ENCODE measurements around the gene NAV3. TPM values are rescaled to one million over a fixed set of nuclear protein-coding genes. Genes with fewer than 3 reads are reported as not detected.

Gene NAV3
- total and polyA plus RNA-seq, 4 donors, result 0.25 to 40.3 (median 3.9) TPM

DNA sequence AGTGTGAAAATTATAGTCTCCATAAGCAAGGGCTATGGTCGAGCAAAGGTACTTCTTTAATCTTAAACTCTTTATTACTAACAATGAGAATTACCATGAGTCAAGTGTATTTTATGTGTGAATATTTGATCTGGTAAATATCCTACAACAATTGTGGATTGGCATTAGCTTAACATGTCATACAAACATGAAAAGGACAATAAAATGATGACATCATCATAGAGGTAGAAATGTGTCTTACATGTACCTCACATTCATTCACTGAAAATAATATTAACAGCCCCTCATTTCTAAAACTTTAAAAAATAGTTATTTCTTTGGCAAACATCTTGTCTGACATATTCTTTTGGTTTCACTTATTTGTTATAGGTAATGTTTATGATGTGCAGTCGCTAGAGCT is 355.0 kb downstream of the NAV3 start:
- DNase-seq, result no peak
- no peak for ATAC-seq (ENCODE audit: low FRiP score)
- H3K27ac ChIP-seq (ENCODE audit: low read depth in 1 of 2, low read length in 2 of 2), result no peak overlapping the region
- no peak overlapping the region for H3K4me3 ChIP-seq (ENCODE audit: low read length in 2 of 2)
- intact Hi-C loops (cut with DNase I), result no loop called here
- no peaks in the 10 kb centered on the region for H3K36me3 ChIP-seq (ENCODE audit: control insufficient read depth in 1 of 2, insufficient read depth in 2 of 2, low read length in 1 of 2)
- H3K4me1 ChIP-seq (ENCODE audit: control insufficient read depth in 1 of 2, insufficient read depth in 2 of 2, low read length in 2 of 2), result no peaks in the 10 kb centered on the region
- H3K27me3 ChIP-seq (ENCODE audit: control insufficient read depth in 1 of 2, insufficient read depth in 2 of 2, low read length in 1 of 2), result no peaks in the 10 kb centered on the region
- H3K9me3 ChIP-seq (ENCODE audit: control insufficient read depth, low read length), result no peaks in the 10 kb centered on the region
- WGBS, 2 donors, result 91 to 95% methylated on average over 2 of the region's 2 CpGs

GRCh38 chr12:78186670-78187069 is 356.0 kb downstream of the NAV3 start:
- DNase-seq (no peak), ATAC-seq (ENCODE audit: low FRiP score) (no peak)
- WGBS, 2 donors, result 88 to 93% methylated on average over 1 of the region's 1 CpG
- H3K9me3 ChIP-seq (ENCODE audit: control insufficient read depth, low read length), result no peaks in the 10 kb centered on the region
- H3K27ac ChIP-seq (ENCODE audit: low read depth in 1 of 2, low read length in 2 of 2), result no peak overlapping the region
- H3K36me3 ChIP-seq (ENCODE audit: control insufficient read depth in 1 of 2, insufficient read depth in 2 of 2, low read length in 1 of 2), result no peaks in the 10 kb centered on the region
- H3K4me1 ChIP-seq (ENCODE audit: control insufficient read depth in 1 of 2, insufficient read depth in 2 of 2, low read length in 2 of 2), result no peaks in the 10 kb centered on the region
- H3K27me3 ChIP-seq (ENCODE audit: control insufficient read depth in 1 of 2, insufficient read depth in 2 of 2, low read length in 1 of 2), result no peaks in the 10 kb centered on the region
- intact Hi-C loops (cut with DNase I), result no loop called here
- H3K4me3 ChIP-seq (ENCODE audit: low read length in 2 of 2), result no peak overlapping the region

GRCh38 chr12:78187741-78188140 is 357.0 kb downstream of the NAV3 start:
- no peak overlapping the region for H3K27ac ChIP-seq (ENCODE audit: low read depth in 1 of 2, low read length in 2 of 2)
- H3K4me1 ChIP-seq (ENCODE audit: control insufficient read depth in 1 of 2, insufficient read depth in 2 of 2, low read length in 2 of 2), result no peaks in the 10 kb centered on the region
- no peaks in the 10 kb centered on the region for H3K27me3 ChIP-seq (ENCODE audit: control insufficient read depth in 1 of 2, insufficient read depth in 2 of 2, low read length in 1 of 2)
- no peak overlapping the region for H3K4me3 ChIP-seq (ENCODE audit: low read length in 2 of 2)
- intact Hi-C loops (cut with DNase I), result no loop called here
- ATAC-seq (ENCODE audit: low FRiP score), result no peak
- no peaks in the 10 kb centered on the region for H3K36me3 ChIP-seq (ENCODE audit: control insufficient read depth in 1 of 2, insufficient read depth in 2 of 2, low read length in 1 of 2)
- DNase-seq, result no peak
- H3K9me3 ChIP-seq (ENCODE audit: control insufficient read depth, low read length), result no peaks in the 10 kb centered on the region
- WGBS, 2 donors, result 64 to 71% methylated on average over 2 of the region's 2 CpGs

DNA sequence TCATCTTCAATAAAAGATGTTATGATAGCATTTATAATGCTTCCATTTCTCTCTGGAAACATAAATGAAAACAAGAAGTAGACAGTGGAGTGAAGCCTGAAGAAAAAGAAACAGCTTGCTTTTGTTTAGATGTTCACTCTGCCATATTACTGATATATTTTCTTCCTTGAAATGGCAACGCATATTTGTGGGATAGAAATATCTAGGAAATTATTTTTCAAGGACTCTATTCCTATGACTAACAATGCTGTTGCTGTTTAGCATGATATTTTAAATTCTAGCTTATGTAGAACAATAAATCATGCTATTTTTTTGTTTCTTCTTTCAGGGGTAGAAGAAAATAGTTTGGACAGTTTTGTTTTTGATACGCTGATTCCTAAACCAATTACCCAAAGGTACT is 359.0 kb downstream of the NAV3 start:
- no peak overlapping the region for H3K27ac ChIP-seq (ENCODE audit: low read depth in 1 of 2, low read length in 2 of 2)
- ATAC-seq (ENCODE audit: low FRiP score), result no peak
- H3K27me3 ChIP-seq (ENCODE audit: control insufficient read depth in 1 of 2, insufficient read depth in 2 of 2, low read length in 1 of 2), result no peaks in the 10 kb centered on the region
- H3K36me3 ChIP-seq (ENCODE audit: control insufficient read depth in 1 of 2, insufficient read depth in 2 of 2, low read length in 1 of 2), result no peaks in the 10 kb centered on the region
- no peaks in the 10 kb centered on the region for H3K4me1 ChIP-seq (ENCODE audit: control insufficient read depth in 1 of 2, insufficient read depth in 2 of 2, low read length in 2 of 2)
- intact Hi-C loops (cut with DNase I), result no loop called here
- no peaks in the 10 kb centered on the region for H3K9me3 ChIP-seq (ENCODE audit: control insufficient read depth, low read length)
- 81 to 84% methylated on average over 2 of the region's 2 CpGs for WGBS, 2 donors
- H3K4me3 ChIP-seq (ENCODE audit: low read length in 2 of 2), result no peak overlapping the region
- DNase-seq, result no peak

DNA sequence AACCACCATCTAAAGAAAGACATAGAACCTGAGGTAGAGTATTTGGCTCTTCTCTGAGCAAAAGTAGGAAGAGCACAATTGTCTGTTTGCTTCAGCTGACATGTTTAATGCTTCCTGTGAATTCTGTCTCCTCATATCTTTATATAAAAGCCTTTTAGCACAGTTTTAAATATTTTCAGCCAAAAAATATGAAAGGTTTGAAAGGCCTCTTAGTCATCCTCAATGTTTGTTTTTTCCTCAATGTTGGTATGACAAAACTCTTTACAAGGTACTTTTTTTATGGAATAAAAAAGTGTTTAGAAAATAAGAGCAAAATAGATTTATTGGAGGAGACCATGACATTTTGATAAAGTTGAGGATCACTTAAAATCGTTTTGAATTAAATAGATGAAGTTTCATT is 360.9 kb downstream of the NAV3 start:
- Histone ChIP-seq H3K4me1 (ENCODE audit: control insufficient read depth in 1 of 2, insufficient read depth in 2 of 2, low read length in 2 of 2) (no peaks in the 10 kb centered on the region), H3K27ac (ENCODE audit: low read depth in 1 of 2, low read length in 2 of 2) (no peak overlapping the region), H3K27me3 (ENCODE audit: control insufficient read depth in 1 of 2, insufficient read depth in 2 of 2, low read length in 1 of 2) (no peaks in the 10 kb centered on the region), H3K36me3 (ENCODE audit: control insufficient read depth in 1 of 2, insufficient read depth in 2 of 2, low read length in 1 of 2) (no peaks in the 10 kb centered on the region), H3K4me3 (ENCODE audit: low read length in 2 of 2) (no peak overlapping the region), H3K9me3 (ENCODE audit: control insufficient read depth, low read length) (no peaks in the 10 kb centered on the region)
- 50% methylated on average over 1 of the region's 1 CpG for WGBS, 2 donors
- intact Hi-C loops (cut with DNase I), result no loop called here
- ATAC-seq (ENCODE audit: low FRiP score), result no peak
- DNase-seq, result no peak

DNA sequence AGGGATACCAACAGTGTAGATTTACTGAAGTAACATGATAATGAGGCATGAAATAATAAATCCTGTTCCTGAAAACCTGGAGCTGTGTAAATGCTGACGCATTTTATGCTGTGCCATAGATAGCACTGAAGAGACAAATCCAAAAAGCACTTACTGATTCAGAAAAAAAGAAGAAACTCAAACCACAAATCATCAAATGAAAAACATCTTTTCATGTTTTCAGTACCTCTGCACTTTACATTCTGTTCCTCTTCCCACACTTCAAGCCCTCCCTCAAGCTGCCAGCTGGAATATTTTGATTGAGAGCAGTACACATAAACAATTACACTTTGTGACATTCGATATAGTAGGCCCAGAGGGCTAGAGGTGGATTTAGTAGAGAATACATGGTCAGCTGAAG is 362.3 kb downstream of the NAV3 start:
- Histone ChIP-seq H3K27me3 (ENCODE audit: control insufficient read depth in 1 of 2, insufficient read depth in 2 of 2, low read length in 1 of 2) (no peaks in the 10 kb centered on the region), H3K27ac (ENCODE audit: low read depth in 1 of 2, low read length in 2 of 2) (no peak overlapping the region), H3K4me1 (ENCODE audit: control insufficient read depth in 1 of 2, insufficient read depth in 2 of 2, low read length in 2 of 2) (no peaks in the 10 kb centered on the region), H3K9me3 (ENCODE audit: control insufficient read depth, low read length) (no peaks in the 10 kb centered on the region), H3K36me3 (ENCODE audit: control insufficient read depth in 1 of 2, insufficient read depth in 2 of 2, low read length in 1 of 2) (no peaks in the 10 kb centered on the region), H3K4me3 (ENCODE audit: low read length in 2 of 2) (no peak overlapping the region)
- ATAC-seq (ENCODE audit: low FRiP score) (no peak), DNase-seq (no peak)
- WGBS, 2 donors, result 59 to 62% methylated on average over 2 of the region's 2 CpGs
- intact Hi-C loops (cut with DNase I), result no loop called here

- Histone ChIP-seq H3K27me3 (ENCODE audit: control insufficient read depth in 1 of 2, insufficient read depth in 2 of 2, low read length in 1 of 2) (no peaks in the 10 kb centered on the region), H3K27ac (ENCODE audit: low read depth in 1 of 2, low read length in 2 of 2) (no peak overlapping the region), H3K4me3 (ENCODE audit: low read length in 2 of 2) (no peak overlapping the region), H3K4me1 (ENCODE audit: control insufficient read depth in 1 of 2, insufficient read depth in 2 of 2, low read length in 2 of 2) (no peaks in the 10 kb centered on the region), H3K36me3 (ENCODE audit: control insufficient read depth in 1 of 2, insufficient read depth in 2 of 2, low read length in 1 of 2) (no peaks in the 10 kb centered on the region), H3K9me3 (ENCODE audit: control insufficient read depth, low read length) (no peaks in the 10 kb centered on the region)
- WGBS, 2 donors, result 44 to 55% methylated on average over 3 of the region's 3 CpGs
- intact Hi-C loops (cut with DNase I), result no loop called here
- ATAC-seq (ENCODE audit: low FRiP score) (no peak), DNase-seq (no peak)
Observed at GRCh38 chr12:78194448-78194847, 363.8 kb downstream of the NAV3 start.

GRCh38 chr12:78198896-78199295 is 368.2 kb downstream of the NAV3 start:
- intact Hi-C loops (cut with DNase I), result no loop called here
- H3K4me1 ChIP-seq (ENCODE audit: control insufficient read depth in 1 of 2, insufficient read depth in 2 of 2, low read length in 2 of 2), result no peaks in the 10 kb centered on the region
- WGBS, 2 donors, result 70 to 77% methylated on average over 1 of the region's 1 CpG
- ATAC-seq (ENCODE audit: low FRiP score) (no peak), DNase-seq (no peak)
- H3K27me3 ChIP-seq (ENCODE audit: control insufficient read depth in 1 of 2, insufficient read depth in 2 of 2, low read length in 1 of 2), result no peaks in the 10 kb centered on the region
- no peaks in the 10 kb centered on the region for H3K9me3 ChIP-seq (ENCODE audit: control insufficient read depth, low read length)
- H3K27ac ChIP-seq (ENCODE audit: low read depth in 1 of 2, low read length in 2 of 2), result no peak overlapping the region
- no peaks in the 10 kb centered on the region for H3K36me3 ChIP-seq (ENCODE audit: control insufficient read depth in 1 of 2, insufficient read depth in 2 of 2, low read length in 1 of 2)
- no peak overlapping the region for H3K4me3 ChIP-seq (ENCODE audit: low read length in 2 of 2)

- no peak for DNase-seq
- Histone ChIP-seq H3K4me3 (ENCODE audit: low read length in 2 of 2) (no peak overlapping the region), H3K9me3 (ENCODE audit: control insufficient read depth, low read length) (no peaks in the 10 kb centered on the region), H3K36me3 (ENCODE audit: control insufficient read depth in 1 of 2, insufficient read depth in 2 of 2, low read length in 1 of 2) (no peaks in the 10 kb centered on the region), H3K27ac (ENCODE audit: low read depth in 1 of 2, low read length in 2 of 2) (no peak overlapping the region), H3K4me1 (ENCODE audit: control insufficient read depth in 1 of 2, insufficient read depth in 2 of 2, low read length in 2 of 2) (no peaks in the 10 kb centered on the region), H3K27me3 (ENCODE audit: control insufficient read depth in 1 of 2, insufficient read depth in 2 of 2, low read length in 1 of 2) (no peaks in the 10 kb centered on the region)
- 49 to 57% methylated on average over 1 of the region's 1 CpG for WGBS, 2 donors
- no peak for ATAC-seq (ENCODE audit: low FRiP score)
- intact Hi-C loops (cut with DNase I), result no loop called here
Observed at GRCh38 chr12:78199926-78200325, 369.2 kb downstream of the NAV3 start.

Data from aorta (tissue), 5 donors.